KG1 (cell line): Measurements from ENCODE around the gene ACSM5.

Source experiments
- DNase-seq: peaks from one replicate; lab custom pipeline; 2025; lab: John Stamatoyannopoulos, UW

The ACSM5 gene, protein sequence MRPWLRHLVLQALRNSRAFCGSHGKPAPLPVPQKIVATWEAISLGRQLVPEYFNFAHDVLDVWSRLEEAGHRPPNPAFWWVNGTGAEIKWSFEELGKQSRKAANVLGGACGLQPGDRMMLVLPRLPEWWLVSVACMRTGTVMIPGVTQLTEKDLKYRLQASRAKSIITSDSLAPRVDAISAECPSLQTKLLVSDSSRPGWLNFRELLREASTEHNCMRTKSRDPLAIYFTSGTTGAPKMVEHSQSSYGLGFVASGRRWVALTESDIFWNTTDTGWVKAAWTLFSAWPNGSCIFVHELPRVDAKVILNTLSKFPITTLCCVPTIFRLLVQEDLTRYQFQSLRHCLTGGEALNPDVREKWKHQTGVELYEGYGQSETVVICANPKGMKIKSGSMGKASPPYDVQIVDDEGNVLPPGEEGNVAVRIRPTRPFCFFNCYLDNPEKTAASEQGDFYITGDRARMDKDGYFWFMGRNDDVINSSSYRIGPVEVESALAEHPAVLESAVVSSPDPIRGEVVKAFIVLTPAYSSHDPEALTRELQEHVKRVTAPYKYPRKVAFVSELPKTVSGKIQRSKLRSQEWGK

DNA sequence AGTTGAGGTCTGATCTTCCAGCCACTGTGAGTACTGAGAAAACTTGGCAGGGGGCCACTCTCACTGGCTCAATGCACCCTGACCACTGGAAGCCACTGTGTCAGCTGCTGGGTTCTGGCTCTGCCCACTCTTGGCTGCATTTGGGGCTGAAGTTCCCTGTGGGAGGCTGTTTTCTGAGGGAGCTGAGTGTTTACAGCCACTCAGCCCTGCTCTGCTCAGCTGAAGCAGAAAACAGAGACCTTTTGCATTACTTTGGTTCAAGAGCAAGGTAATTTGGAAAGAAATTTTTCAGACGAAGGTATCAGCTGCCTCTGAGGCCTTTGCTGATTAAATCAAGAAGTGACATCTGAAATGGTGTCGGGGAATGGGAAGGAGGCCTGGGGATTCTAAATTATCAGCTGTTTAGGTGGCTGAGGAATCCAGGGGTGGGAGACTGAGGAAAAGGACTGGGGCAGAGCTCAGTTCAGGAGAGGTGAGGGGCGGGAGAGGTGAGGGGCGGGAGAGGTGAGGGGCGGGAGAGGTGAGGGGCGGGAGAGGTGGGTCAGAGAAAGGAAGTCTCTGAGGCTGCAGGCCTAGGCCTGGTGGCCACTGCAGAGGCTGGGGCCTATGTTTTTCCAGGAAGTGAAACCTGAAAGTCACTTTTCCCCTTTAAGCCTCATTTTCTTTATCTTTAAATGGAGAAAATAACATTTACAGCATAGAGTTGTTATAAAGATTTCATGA is at the start of gene ACSM5:
ACSM5 (plus strand) TSS at position 137 of the 723 bp plus-strand sequence. CDS start 1,951 bp downstream, outside the sequence.
- no peak for DNase-seq

DNA sequence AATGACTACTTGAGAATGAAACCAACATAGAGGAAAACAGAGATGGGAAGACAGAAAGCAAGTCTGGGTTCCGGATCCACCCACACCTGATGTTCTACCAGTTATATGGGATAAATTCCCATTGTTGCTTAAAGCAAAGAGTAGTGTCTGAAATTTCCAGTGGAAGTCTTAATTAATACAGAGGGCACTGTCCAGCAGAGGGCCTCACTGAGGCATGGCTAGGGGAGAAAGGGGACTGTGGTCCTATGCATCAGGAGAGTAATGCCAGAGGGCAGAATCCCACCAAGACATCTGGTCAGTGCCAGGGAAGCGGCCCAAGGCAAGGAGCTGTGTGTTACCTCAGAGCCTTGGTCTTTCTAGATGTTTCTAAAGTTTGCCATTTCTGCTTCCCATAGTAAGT is 49.3 kb upstream of the ACSM5 start:
- DNase-seq, result no peak

DNA sequence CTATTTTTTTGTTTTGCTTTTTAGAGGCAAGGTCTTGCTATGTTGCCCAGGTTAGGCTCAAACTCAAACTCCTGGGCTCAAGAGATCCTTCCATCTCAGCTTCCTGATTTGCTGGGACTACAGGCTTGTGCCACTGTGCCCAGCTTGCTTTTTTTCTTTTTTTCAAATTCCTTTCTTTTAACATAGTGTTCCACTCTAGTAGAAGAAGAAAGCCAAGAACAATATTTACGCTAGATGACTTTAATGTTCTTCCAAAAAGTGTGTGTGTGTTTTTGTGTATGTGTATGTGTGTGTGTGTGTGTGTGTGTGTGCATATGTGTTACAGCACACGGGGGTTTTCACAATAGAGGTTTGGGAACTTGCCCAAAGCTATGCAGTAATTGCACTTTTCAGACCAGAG is 46.1 kb upstream of the ACSM5 start:
- no peak for DNase-seq

DNA sequence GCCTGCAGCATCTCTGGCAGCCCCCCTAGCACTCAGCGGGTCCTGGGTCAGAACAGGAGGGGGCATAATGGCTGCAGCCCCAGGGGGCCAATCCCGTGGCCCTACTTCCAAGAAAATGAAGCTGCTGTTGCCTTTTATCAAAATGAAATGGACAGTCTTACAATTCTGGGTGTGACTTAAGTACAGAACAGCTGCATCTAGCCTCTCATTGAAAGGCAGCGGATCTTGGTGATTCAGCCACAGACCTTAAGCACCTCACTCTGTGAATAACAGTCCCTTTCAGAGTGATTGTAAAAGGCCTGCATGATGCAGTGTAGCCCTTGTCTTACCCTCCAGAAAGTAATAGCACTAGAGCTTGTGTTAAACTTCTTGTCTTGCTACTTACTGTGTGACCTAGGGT is 45.3 kb upstream of the ACSM5 start:
- DNase-seq, result no peak

GRCh38 chr16:20369452-20370054 is 39.8 kb upstream of the ACSM5 start:
- DNase-seq, result no peak

DNA sequence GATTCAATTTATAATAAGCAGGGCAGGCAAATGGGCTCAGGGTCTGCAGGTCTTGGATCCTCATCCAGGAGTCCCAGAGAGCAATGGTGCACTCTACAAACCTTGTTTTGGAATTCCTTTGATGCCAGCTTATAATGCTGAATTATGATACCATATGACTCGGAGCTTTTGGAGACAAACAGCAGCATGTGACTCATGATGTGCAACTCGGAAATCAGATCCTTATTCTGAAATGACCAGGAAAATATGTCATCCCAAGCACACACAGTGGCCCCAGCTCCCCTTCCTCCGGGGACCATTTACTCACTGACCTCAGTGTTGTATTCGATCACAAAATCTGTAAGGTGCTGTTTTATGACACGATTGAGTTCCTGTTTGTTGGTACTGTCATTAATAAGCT is 36.6 kb upstream of the ACSM5 start:
- no peak for DNase-seq

- no peak for DNase-seq
Measured at GRCh38 chr16:20377181-20377580, 32.2 kb upstream of the ACSM5 start.

DNA sequence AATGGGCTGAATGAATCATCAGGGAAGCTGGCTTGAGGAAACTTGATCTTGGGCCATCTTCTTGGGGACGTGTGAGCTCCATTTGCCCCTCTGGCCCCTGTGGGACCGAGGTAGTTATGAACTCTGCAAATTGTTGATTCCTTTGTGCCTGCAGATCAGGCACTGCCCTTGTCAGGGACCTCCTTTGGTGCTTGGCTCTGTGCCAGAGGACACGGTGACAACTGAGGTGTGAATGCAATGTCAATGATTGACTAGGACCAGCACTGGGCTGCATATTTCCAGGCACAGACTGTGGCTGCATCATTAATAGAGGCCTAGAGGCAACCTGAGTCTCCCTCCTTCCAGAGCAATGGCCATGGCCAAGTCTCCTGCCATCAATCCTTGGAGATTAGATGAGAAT is 28.6 kb upstream of the ACSM5 start:
- DNase-seq, result no peak

DNA sequence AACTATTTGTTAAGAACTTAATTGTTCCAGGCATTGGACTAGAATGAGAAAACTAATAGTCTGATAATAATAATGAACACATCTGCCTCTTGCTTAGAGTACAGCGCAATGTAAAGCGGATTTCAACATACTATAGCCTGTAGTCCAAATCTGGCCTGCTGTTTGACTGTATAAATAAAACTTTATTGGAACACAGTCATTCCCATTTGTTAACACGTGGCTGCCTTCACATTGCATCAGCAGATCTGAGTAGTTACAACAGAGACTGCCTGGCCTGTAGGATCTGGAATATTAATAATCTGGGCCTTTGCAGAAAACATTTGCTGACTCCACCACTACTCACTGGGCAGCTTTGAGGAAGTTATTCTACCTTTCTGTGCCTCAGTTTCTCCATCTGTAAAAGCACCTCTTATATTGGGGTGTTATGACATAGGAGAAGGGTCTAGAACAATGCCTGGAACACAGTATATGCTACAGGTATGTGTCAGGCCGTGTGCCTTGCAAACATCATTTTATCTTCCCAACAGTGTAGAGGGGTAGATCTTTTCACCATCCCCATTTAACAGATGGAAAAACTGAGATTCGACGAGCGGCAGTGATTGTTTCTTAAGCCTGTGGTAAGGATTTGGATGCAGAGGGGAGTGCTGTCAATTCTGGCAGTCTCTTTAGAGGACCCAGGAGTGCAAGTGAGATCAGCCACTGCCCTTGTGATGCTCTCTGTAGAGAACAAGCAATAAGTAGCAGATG is 27.0 kb upstream of the ACSM5 start:
- DNase-seq, result no peak

- peak; percentile 16 for DNase-seq
Measured at GRCh38 chr16:20383106-20384029, 26.0 kb upstream of the ACSM5 start.

DNA sequence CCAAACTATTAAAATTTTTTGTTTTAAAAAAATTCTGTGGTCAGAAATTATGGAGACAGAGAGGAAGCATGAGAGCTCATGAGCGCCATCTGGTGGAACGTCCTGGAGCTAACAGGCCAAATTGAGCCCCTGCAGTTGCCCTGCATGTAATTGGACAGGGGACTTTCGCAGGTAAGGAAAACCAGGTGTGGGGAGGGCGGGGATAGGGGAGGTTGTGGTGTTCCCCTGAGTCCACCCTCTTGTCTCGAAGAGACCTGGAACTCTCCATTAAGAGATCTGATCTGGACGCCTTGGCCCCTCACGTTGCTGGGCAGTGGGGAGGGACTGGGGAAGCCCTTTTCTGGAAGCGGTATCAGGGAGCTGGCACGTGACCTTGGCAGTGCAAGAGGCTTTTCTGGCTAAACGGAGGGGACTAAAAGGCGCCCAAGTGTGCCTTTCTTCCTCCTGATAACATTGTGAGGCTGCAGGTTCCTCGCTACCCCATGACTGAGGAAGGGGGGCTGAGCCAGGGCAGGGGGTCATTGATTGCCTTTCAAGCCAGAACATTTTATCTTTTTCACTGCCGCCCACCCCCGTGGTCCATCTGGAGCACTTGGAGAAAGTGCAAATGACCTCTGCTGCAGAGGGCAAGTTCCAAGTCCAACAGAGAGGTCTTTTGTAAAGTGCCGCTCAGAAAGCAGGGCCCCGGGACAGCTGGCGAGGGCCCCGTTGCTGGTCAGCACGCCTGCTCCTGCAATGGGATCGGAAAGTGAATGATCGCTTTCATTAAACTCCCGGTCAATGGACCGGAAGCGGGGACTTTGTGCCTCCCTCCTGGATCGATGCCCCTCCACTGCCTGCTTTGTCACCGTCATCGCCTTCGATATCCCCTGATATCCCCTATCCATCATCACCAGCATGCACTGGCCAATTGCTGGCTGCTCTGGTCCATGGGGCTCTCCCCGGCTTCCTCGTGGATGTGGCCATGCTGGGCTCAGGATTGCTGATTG is 23.2 kb upstream of the ACSM5 start:
- peak; percentile 1 for DNase-seq

DNA sequence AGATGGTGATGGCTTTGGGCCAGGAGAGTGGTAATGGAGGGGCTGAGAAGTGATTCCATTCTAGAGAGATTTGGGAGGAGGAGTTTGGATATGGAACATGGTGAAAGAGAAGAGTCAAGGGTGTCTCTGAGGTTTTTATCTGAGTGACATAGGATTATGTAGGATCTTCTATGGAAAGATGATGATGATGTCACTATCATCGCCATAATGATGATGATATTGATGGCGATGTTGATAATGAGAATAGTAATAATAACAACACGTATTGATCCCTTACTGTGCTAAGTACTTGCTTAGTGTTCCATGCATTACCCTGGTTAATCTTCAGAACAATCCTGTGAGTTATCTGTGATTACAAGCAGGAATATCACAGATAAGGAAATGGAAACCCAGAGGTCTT is 21.4 kb upstream of the ACSM5 start:
- no peak for DNase-seq

- DNase-seq, result no peak
Measured at GRCh38 chr16:20388854-20389253, 20.5 kb upstream of the ACSM5 start.

- no peak for DNase-seq
Measured at GRCh38 chr16:20391045-20391444, 18.3 kb upstream of the ACSM5 start.

DNA sequence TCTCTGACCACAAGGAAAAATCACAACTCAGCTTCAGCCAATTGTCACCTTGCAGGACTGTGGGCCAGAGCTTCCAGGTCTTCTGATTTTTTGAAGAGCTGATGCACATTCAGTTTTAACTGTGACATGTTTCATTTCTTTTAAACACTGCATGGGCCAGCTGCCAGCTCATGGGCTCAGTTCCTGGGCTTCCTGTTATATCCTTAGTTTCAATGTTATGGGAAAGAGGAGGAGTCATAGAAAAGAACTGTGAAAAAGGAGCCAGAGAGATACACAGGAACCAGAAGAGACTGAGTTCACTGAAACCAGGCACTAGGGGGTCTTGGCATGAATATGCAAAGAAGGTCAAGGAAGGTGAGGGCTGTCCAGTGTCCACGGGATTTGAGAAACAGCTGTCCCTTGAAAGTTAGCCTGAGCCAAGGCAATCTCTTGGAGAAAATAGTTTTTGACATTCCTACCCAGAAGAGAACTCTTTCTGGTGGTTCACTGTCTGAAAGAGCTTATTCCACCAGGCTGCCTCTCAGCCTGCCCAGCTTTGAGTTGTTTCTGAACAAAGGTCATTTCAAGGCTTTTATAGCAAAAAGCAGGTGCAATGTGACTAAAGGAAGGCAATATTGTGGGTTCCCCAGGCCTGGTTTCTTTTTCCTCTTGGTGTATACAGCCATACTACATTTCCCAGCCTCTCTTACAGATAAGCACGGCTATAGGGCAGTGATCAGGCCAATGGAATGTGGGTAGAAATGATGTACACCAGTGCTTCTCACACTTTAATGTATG is 15.3 kb upstream of the ACSM5 start:
- DNase-seq, result no peak

- no peak for DNase-seq
Measured at GRCh38 chr16:20395946-20396345, 13.4 kb upstream of the ACSM5 start.

DNA sequence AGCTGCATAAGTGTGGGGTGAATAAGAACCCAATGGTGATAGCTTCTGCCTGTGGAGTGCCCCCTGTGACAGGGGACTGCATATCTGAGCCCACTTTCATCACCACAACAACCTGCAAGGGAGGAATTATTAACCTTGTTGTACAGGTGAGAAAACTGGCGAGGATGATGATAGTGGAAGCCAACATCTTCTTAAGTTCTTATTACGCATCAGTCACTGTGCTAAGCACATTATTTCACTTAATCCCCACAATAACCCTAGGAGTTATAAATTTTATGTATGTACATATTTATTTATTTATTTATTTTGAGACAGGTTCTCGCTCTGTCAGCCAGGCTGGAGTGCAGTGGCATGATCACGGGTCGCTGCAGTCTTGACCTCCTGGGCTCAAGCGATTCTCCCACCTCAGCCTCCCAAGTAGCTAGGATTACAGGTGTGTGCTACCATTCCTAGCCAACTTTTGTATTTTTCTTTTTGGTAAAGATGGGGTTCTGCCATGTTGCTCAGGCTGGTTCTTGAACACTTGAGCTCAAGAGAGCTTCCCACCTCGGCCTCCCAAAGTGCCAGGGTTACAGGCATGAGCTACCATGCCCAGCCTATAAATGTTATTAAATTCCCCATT is 12.4 kb upstream of the ACSM5 start:
- DNase-seq, result no peak

DNA sequence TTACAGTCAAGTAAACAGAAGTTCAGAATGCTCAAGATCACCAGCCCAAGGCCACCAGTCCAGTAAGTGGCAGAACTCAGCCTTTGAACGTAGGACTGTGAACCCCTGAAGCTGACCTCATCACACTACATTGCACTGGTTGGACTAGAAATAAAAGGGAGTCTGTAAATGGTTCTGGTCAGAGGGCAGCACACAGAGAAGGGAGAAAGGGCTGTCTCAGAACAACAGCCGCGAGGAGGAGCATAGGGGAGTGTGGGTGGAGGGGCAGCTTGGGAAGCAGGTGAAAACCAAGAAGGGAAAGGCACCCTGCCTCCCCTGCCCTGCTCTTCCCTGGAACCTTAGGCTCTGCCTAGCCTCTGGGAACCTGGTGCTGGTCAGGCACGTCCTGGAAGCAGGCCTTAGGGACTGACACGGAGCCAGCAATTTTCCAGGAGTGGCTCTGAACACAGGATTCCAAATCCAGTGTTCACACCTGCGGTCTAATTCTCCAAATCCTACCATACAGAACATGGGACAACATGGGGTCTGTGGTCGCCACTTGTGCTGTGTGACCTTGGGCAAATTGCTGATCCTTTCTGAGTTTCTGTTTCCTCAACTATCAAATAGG is 11.8 kb upstream of the ACSM5 start:
- DNase-seq, result no peak
